Natural killer cell (primary cell): ENCODE results near the gene BICDL2. TPM values are rescaled to one million over a fixed set of nuclear protein-coding genes. Genes with fewer than 3 reads are reported as not detected.

Experiments used
- ATAC-seq, 3 donors: fragments of 150-1000 bp in 2 of 3; fragments of 200-7000 bp in 1 of 3; cut with Tn5 transposase; 1 replicate in 1 of 3; 2 replicates in 2 of 3; pipeline ENCODE4 v1.10.0; 2021; ENCODE audit warnings: mild to moderate bottlenecking in 2 of 3, moderate library complexity in 2 of 3
- DNase-seq, 2 donors: peaks; one replicate each; pipeline versions ENCODE4 v3.0.0 to v3.0.0-alpha.2; 2013 to 2021; ENCODE audit warnings: mixed read lengths in 1 of 2
- H3K27ac ChIP-seq: one replicate; pipeline ENCODE4 v1.5.1; 2013; ENCODE audit warnings: mild to moderate bottlenecking, low read length
- H3K27me3 ChIP-seq: one replicate; pipeline ENCODE4 v1.6.1; 2013; ENCODE audit warnings: low read length; ENCODE audit not compliant: control insufficient read depth, insufficient read depth
- H3K36me3 ChIP-seq: one replicate; pipeline ENCODE4 v1.6.1; 2013; ENCODE audit warnings: low read length; ENCODE audit not compliant: control insufficient read depth, insufficient read depth
- H3K4me1 ChIP-seq: one replicate; pipeline ENCODE4 v1.6.1; 2013; ENCODE audit warnings: low read length; ENCODE audit not compliant: control insufficient read depth, insufficient read depth
- H3K4me3 ChIP-seq: one replicate; pipeline ENCODE4 v1.5.1; 2013; ENCODE audit warnings: low read length
- H3K9me3 ChIP-seq: one replicate; pipeline ENCODE4 v1.6.1; 2013; ENCODE audit warnings: low read length; ENCODE audit not compliant: control insufficient read depth, insufficient read depth
- H3K27ac Mint-ChIP-seq, 2 donors: one replicate each; pipeline ENCODE4 v1.8.0; 2022; ENCODE audit warnings: mild to moderate bottlenecking in 2 of 2, mixed read lengths in 2 of 2, moderate library complexity in 1 of 2
- H3K27me3 Mint-ChIP-seq, 2 donors: one replicate each; pipeline ENCODE4 v1.8.0; 2022; ENCODE audit warnings: low read depth in 2 of 2, mixed read lengths in 2 of 2
- H3K36me3 Mint-ChIP-seq: one replicate; pipeline ENCODE4 v1.8.0; 2022; ENCODE audit warnings: mixed read lengths
- H3K4me1 Mint-ChIP-seq, 2 donors: one replicate each; pipeline ENCODE4 v1.8.0; 2022; ENCODE audit warnings: mixed read lengths in 2 of 2
- H3K4me3 Mint-ChIP-seq: one replicate; pipeline ENCODE4 v1.8.0; 2022; ENCODE audit warnings: mild to moderate bottlenecking, moderate library complexity, mixed read lengths
- H3K9me3 Mint-ChIP-seq, 2 donors: one replicate each; pipeline ENCODE4 v1.8.0; 2022; ENCODE audit warnings: mixed read lengths in 2 of 2
- CTCF ChIP-seq: fragments of 200-600 bp; IDR thresholded peaks from one replicate; pipeline ENCODE4 v1.8.0; 2022; ENCODE audit warnings: antibody characterized with exemption
- WGBS: methylation state at CpG from one replicate; pipeline ENCODE4 v1.1.7; 2013; ENCODE audit warnings: missing lambda C conversion rate; ENCODE audit not compliant: insufficient coverage; 5-methylcytosine and 5-hydroxymethylcytosine counted together
- intact Hi-C: fragments of 100-400 bp; cut with micrococcal nuclease; formaldehyde crosslinking; loops from one replicate; pipeline ENCODE4 v1.14.2; 2022
- total RNA-seq, 4 donors: library from RNA; stranded (reverse); fragments of 120-200 nt in 1 of 4; gene quantifications; one replicate each; pipeline versions ENCODE4 v1.2.3 to v1.2.4, GENCODE V29; 2013 to 2022

BICDL2 gene
- total RNA-seq, 3 donors from 2014 or later (not counting 1 experiment from before 2014, with no cell fraction given), result not detected

GRCh38 chr16:3007059-3007956, 29.4 kb downstream of the BICDL2 start:
- DNase-seq (peak in 1 of 2 donors; percentile 18), ATAC-seq (no peak)
- Histone ChIP-seq H3K4me1 (peaks cover 34% of the 10 kb centered on the region), H3K27me3 (no peaks in the 10 kb centered on the region), H3K4me3 (no peak overlapping the region), H3K36me3 (no peaks in the 10 kb centered on the region), H3K27ac (no peak overlapping the region), H3K9me3 (no peaks in the 10 kb centered on the region)
- Mint-ChIP-seq H3K27me3 (peaks cover 0 to 3% of the 10 kb centered on the region in 2 donors), H3K4me1 (peaks cover 5 to 25% of the 10 kb centered on the region in 2 donors), H3K9me3 (no peaks in the 10 kb centered on the region), H3K27ac (no peak overlapping the region), H3K36me3 (no peaks in the 10 kb centered on the region), H3K4me3 (peak overlapping the region; percentile 59)
- TF ChIP-seq CTCF, result no peak
- 39% methylated on average over 13 of the region's 13 CpGs for WGBS
- intact Hi-C loops, result no loop called here

GRCh38 chr16:3004781-3005284, 31.9 kb downstream of the BICDL2 start:
- no peaks in the 10 kb centered on the region for H3K9me3 ChIP-seq
- peaks cover 34% of the 10 kb centered on the region for H3K4me1 ChIP-seq
- 21% methylated on average over 24 of the region's 25 CpGs for WGBS
- H3K9me3 Mint-ChIP-seq, result no peaks in the 10 kb centered on the region
- intact Hi-C loops, result loop anchor here (2.0 kb wide), 1 partner anchor 24 kb away; no protein-coding TSS in a partner anchor
- H3K36me3 ChIP-seq, result no peaks in the 10 kb centered on the region
- H3K27ac ChIP-seq, result no peak overlapping the region
- no peaks in the 10 kb centered on the region for H3K36me3 Mint-ChIP-seq
- H3K4me1 Mint-ChIP-seq, result peaks cover 5 to 25% of the 10 kb centered on the region in 2 donors
- H3K4me3 ChIP-seq, result peak overlapping the region; percentile 3
- H3K27ac Mint-ChIP-seq, result no peak overlapping the region
- H3K27me3 Mint-ChIP-seq, result peaks cover 0 to 3% of the 10 kb centered on the region in 2 donors
- H3K4me3 Mint-ChIP-seq, result peak overlapping the region; percentile 78
- DNase-seq (peak in 1 of 2 donors; percentile 28), ATAC-seq (no peak)
- H3K27me3 ChIP-seq, result no peaks in the 10 kb centered on the region
- no peak for TF ChIP-seq CTCF

- Histone ChIP-seq H3K9me3 (no peaks in the 10 kb centered on the region), H3K36me3 (no peaks in the 10 kb centered on the region), H3K4me1 (peaks cover 34% of the 10 kb centered on the region), H3K27me3 (no peaks in the 10 kb centered on the region), H3K4me3 (no peak overlapping the region), H3K27ac (no peak overlapping the region)
- Mint-ChIP-seq H3K27me3 (peaks cover 0 to 3% of the 10 kb centered on the region in 2 donors), H3K4me1 (peaks cover 5 to 25% of the 10 kb centered on the region in 2 donors), H3K27ac (no peak overlapping the region), H3K36me3 (no peaks in the 10 kb centered on the region), H3K4me3 (peak overlapping the region; percentile 78), H3K9me3 (no peaks in the 10 kb centered on the region)
- ATAC-seq (peak; percentile 8 to 10 (median 9)), DNase-seq (peak in 1 of 2 donors; percentile 39)
- TF ChIP-seq CTCF, result no peak
- intact Hi-C loops, result loop anchor here (2.0 kb wide), 1 partner anchor 24 kb away; no protein-coding TSS in a partner anchor
- WGBS, result under 1% methylated on average over 67 of the region's 67 CpGs
Measured at GRCh38 chr16:3004319-3004718, 32.4 kb downstream of the BICDL2 start.
